ENCODE measurements around the gene ACTN4.

ACTN4 gene

GRCh38 chr19:38717855-38718254 is 70.4 kb downstream of the ACTN4 start:
- no peak for TF ChIP-seq CTCF (IDR thresholded peaks at IDR 0.05; ENCODE audit: low read length, missing control alignments)
- DNase-seq (ENCODE audit: low read depth), result no peak
- no peak overlapping the region for H3K4me3 ChIP-seq (replicated peaks; ENCODE audit: low read depth, low read length)

- H3K4me3 ChIP-seq (replicated peaks; ENCODE audit: low read depth, low read length), result no peak overlapping the region
- DNase-seq (ENCODE audit: low read depth), result peak; percentile 48
- TF ChIP-seq CTCF (IDR thresholded peaks at IDR 0.05; ENCODE audit: low read length, missing control alignments), result peak; percentile 39
Measured at GRCh38 chr19:38718747-38719543, 71.5 kb downstream of the ACTN4 start.

GRCh38 chr19:38719761-38720558 is 72.5 kb downstream of the ACTN4 start:
- H3K4me3 ChIP-seq (replicated peaks; ENCODE audit: low read depth, low read length), result no peak overlapping the region
- no peak for TF ChIP-seq CTCF (IDR thresholded peaks at IDR 0.05; ENCODE audit: low read length, missing control alignments)
- DNase-seq (ENCODE audit: low read depth), result no peak

GRCh38 chr19:38720559-38721236 is 73.2 kb downstream of the ACTN4 start:
- no peak overlapping the region for H3K4me3 ChIP-seq (replicated peaks; ENCODE audit: low read depth, low read length)
- DNase-seq (ENCODE audit: low read depth), result no peak
- TF ChIP-seq CTCF (IDR thresholded peaks at IDR 0.05; ENCODE audit: low read length, missing control alignments), result no peak

- TF ChIP-seq CTCF (IDR thresholded peaks at IDR 0.05; ENCODE audit: low read length, missing control alignments), result no peak
- H3K4me3 ChIP-seq (replicated peaks; ENCODE audit: low read depth, low read length), result no peak overlapping the region
- no peak for DNase-seq (ENCODE audit: low read depth)
Measured at GRCh38 chr19:38721496-38721895, 74.0 kb downstream of the ACTN4 start.

- no peak for DNase-seq (ENCODE audit: low read depth)
- no peak for TF ChIP-seq CTCF (IDR thresholded peaks at IDR 0.05; ENCODE audit: low read length, missing control alignments)
- H3K4me3 ChIP-seq (replicated peaks; ENCODE audit: low read depth, low read length), result no peak overlapping the region
Measured at GRCh38 chr19:38721979-38722773, 74.7 kb downstream of the ACTN4 start.

Measured in fibroblast of pulmonary artery (primary cell).